Vagina (tissue), 2 donors: ENCODE data around the gene CAMK2B. TPM values are rescaled to one million over a fixed set of nuclear protein-coding genes. Genes with fewer than 3 reads are reported as not detected.

Source experiments
- DNase-seq, 2 donors: peaks; one replicate each; pipeline ENCODE4 v3.0.0-alpha.2; 2017; ENCODE audit errors: extremely low spot score in 2 of 2
- H3K27ac ChIP-seq: fragments of 200-600 bp; sonication (generic); one replicate; pipeline ENCODE4 v1.5.1; 2019
- H3K27me3 ChIP-seq: fragments of 200-600 bp; sonication (generic); one replicate; pipeline ENCODE4 v1.5.1; 2019
- H3K36me3 ChIP-seq, 2 donors: fragments of 200-600 bp; sonication (generic); one replicate each; pipeline ENCODE4 v1.5.1; 2017 to 2019
- H3K4me1 ChIP-seq: fragments of 200-600 bp; sonication (generic); one replicate; pipeline ENCODE4 v1.5.1; 2019
- H3K4me3 ChIP-seq, 2 donors: fragments of 200-600 bp; sonication (generic); 1 replicate in 1 of 2; 2 replicates in 1 of 2; pipeline ENCODE4 v1.5.1; 2016 to 2019
- H3K9me3 ChIP-seq: fragments of 200-600 bp; sonication (generic); one replicate; pipeline ENCODE4 v1.5.1; 2019
- CTCF ChIP-seq, 3 experiments: fragments of 450-650 bp in 2 of 3; fragments of 200-600 bp in 1 of 3; sonication (generic) in 1 of 3; IDR thresholded peaks; one replicate each; pipeline ENCODE4 v1.5.1; 2017 to 2019; ENCODE audit warnings: antibody characterized with exemption in 3 of 3, mild to moderate bottlenecking in 2 of 3, moderate library complexity in 2 of 3
- POLR2A ChIP-seq, 2 donors: fragments of 450-650 bp; IDR thresholded peaks; one replicate each; pipeline ENCODE4 v1.6.1; 2017; ENCODE audit warnings: antibody characterized with exemption in 2 of 2, mild to moderate bottlenecking in 2 of 2, moderate library complexity in 2 of 2
- POLR2AphosphoS5 ChIP-seq, 2 donors: sonication (generic); formaldehyde crosslinking; IDR thresholded peaks; one replicate each; pipeline ENCODE4 v1.9.0; 2017; ENCODE audit warnings: antibody characterized with exemption in 2 of 2, mild to moderate bottlenecking in 2 of 2, low read depth in 1 of 2; ENCODE audit not compliant: insufficient read depth in 1 of 2
- intact Hi-C: fragments of 100-400 bp; cut with DNase I; formaldehyde crosslinking; loops from one replicate; pipeline ENCODE4 v1.15.1; 2023
- total RNA-seq: library from RNA; depleted of rRNA; stranded (reverse); fragments of >200 nt; gene quantifications from one replicate; pipeline ENCODE4 v1.2.3, GENCODE V29; 2016

Gene CAMK2B
- total RNA-seq, 1 donor from 2014 or later: 3.2 TPM

DNA sequence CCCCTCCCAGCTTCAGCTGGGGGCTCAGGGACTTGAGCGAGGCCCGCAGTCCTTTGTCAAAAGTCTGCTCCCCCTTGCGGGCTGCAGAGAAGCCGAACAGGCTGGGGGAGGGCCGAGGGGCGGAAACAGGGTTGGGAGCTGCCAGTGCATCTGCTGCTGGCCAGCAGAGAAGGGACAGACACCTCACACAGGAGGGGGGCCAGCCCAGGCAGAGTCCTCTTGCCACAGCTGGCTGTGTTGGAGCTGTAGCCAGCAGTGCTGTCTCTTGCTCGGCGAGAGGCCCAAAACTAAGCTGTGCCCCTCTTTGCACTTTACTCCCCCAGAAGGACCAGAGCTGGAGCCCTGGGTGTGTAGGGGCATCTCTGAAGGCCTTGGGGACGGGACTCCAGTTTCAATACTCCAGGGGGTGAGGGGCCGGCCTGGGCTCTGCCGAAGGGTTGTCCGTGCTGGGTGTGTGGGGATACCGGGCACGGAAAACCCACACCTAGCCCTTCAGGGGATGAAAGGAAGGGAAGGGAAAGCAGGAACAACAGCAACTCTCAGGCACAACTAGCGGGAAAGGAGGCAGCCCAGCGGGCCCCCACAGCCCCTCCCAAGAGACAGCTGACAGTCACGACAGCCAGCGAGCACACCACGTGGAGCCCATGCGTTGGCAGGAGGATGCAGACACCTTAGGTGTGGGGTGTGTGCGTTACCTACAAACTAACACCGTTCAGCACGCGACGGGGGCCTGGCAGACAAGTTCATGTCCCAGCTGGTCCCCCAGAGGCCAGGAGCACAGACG, 106.8 kb downstream of the CAMK2B start:
- H3K27me3 ChIP-seq: no peaks in the 10 kb centered on the region
- no peaks in the 10 kb centered on the region for H3K36me3 ChIP-seq
- H3K27ac ChIP-seq: no peak overlapping the region
- H3K4me3 ChIP-seq: no peak overlapping the region
- DNase-seq: no peak
- intact Hi-C loops: no loop called here
- TF ChIP-seq POLR2A (IDR thresholded peaks at IDR 0.05) (no peak), POLR2AphosphoS5 (IDR thresholded peaks at IDR 0.05; ENCODE audit: insufficient read depth in 1 of 2, low read depth in 1 of 2) (no peak), CTCF (IDR thresholded peaks at IDR 0.05) (no peak)
- H3K9me3 ChIP-seq: no peaks in the 10 kb centered on the region
- no peaks in the 10 kb centered on the region for H3K4me1 ChIP-seq

DNA sequence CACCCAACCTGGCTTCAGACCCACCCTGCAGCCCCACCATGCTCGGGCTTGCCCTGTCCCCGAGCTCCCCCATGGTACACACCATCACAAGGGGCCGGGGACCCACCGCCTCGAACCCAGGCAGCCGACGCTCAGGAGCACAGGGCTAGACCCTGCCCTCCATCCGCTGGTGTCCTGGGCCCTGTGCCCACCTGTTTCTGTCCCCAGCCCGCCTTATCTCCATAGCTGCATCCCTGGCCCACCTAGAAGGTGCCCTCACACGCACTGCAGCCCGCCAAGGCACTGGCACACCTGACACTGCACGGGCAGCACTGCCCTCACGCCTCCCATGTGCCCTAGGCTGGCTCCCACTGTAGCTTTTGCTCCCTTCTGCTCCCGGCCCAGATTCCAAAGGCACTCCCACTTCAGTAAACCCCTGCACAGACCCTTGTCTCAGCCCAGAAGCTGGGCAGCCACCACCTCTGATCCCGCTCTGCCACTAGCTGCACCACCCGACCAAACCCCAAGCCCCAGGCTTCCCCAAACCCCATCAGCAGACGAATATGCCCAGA, 107.5 kb downstream of the CAMK2B start:
- intact Hi-C loops: no loop called here
- DNase-seq: no peak
- Histone ChIP-seq H3K27me3 (no peaks in the 10 kb centered on the region), H3K9me3 (no peaks in the 10 kb centered on the region), H3K4me1 (no peaks in the 10 kb centered on the region), H3K4me3 (no peak overlapping the region), H3K36me3 (peaks cover 0 to 3% of the 10 kb centered on the region in 2 donors), H3K27ac (no peak overlapping the region)
- TF ChIP-seq POLR2A (IDR thresholded peaks at IDR 0.05) (no peak), POLR2AphosphoS5 (IDR thresholded peaks at IDR 0.05; ENCODE audit: insufficient read depth in 1 of 2, low read depth in 1 of 2) (no peak), CTCF (IDR thresholded peaks at IDR 0.05) (no peak)

DNA sequence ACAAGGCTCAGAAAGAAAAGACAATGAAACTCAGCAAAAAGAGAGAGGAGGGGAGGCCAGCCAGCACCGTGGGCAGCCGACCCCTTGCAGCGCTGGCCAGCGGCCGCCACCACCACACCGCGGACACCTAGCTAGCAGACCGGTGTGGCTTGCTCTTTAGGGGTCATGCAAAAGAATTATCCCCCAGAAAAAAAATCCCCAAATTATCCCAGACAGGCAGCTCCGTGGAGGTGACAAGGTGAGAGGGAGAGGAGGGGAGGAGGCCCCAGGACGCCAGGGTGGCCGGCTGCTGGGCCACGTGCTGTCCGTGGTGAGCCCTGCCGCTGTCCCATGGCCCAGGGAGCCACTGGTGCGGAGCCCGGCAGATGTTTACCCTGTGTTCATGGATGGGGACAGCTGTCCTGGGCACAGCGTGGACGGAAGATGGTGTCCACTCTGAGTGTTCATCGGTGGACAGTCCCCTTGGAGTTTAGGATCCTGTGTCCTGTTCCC, 108.1 kb downstream of the CAMK2B start:
- DNase-seq: no peak
- TF ChIP-seq POLR2A (IDR thresholded peaks at IDR 0.05): no peak
- peaks cover 0 to 10% of the 10 kb centered on the region in 2 donors for H3K36me3 ChIP-seq
- H3K4me1 ChIP-seq: no peaks in the 10 kb centered on the region
- no peak overlapping the region for H3K27ac ChIP-seq
- intact Hi-C loops: no loop called here
- H3K4me3 ChIP-seq: no peak overlapping the region
- H3K27me3 ChIP-seq: no peaks in the 10 kb centered on the region
- H3K9me3 ChIP-seq: no peaks in the 10 kb centered on the region

- no peaks in the 10 kb centered on the region for H3K27me3 ChIP-seq
- H3K9me3 ChIP-seq: no peaks in the 10 kb centered on the region
- H3K4me1 ChIP-seq: no peaks in the 10 kb centered on the region
- intact Hi-C loops: no loop called here
- H3K36me3 ChIP-seq: peaks cover 0 to 16% of the 10 kb centered on the region in 2 donors
- H3K4me3 ChIP-seq: no peak overlapping the region
- TF ChIP-seq POLR2AphosphoS5 (IDR thresholded peaks at IDR 0.05; ENCODE audit: insufficient read depth in 1 of 2, low read depth in 1 of 2): no peak
- no peak for TF ChIP-seq CTCF (IDR thresholded peaks at IDR 0.05)
- TF ChIP-seq POLR2A (IDR thresholded peaks at IDR 0.05): no peak
- no peak overlapping the region for H3K27ac ChIP-seq
- no peak for DNase-seq
Observed at GRCh38 chr7:44216521-44217222, 108.7 kb downstream of the CAMK2B start.

GRCh38 chr7:44216019-44216418, 109.4 kb downstream of the CAMK2B start:
- Histone ChIP-seq H3K27me3 (no peaks in the 10 kb centered on the region), H3K4me3 (no peak overlapping the region), H3K9me3 (no peaks in the 10 kb centered on the region), H3K36me3 (peaks cover 0 to 22% of the 10 kb centered on the region in 2 donors), H3K4me1 (no peaks in the 10 kb centered on the region), H3K27ac (no peak overlapping the region)
- DNase-seq: no peak
- intact Hi-C loops: no loop called here
- TF ChIP-seq POLR2A (IDR thresholded peaks at IDR 0.05) (no peak), POLR2AphosphoS5 (IDR thresholded peaks at IDR 0.05; ENCODE audit: insufficient read depth in 1 of 2, low read depth in 1 of 2) (no peak), CTCF (IDR thresholded peaks at IDR 0.05) (no peak)
